ENCODE results near the gene OBSL1. TPM values are rescaled to one million over a fixed set of nuclear protein-coding genes. Genes with fewer than 3 reads are reported as not detected.
A peak's percentile ranks its signal among the peaks of the same experiment; 100 is the strongest.

OBSL1 gene
- 100 to 1,000 TPM; 230 to 740 (median 473) TPM for total RNA-seq
- polyA plus RNA-seq: 100 to 1,000 TPM in 1 of 2 donors, 10 to 100 TPM in 1; 53.2 to 431 TPM
- long read RNA-seq, donor 1, transcript OBSL1-205 (5 exons, 1,571 nt): minor isoform, 22 of 698 reads
- long read RNA-seq, donor 1, transcript OBSL1-202 (9 exons, 3,297 nt): major isoform, 103 of 698 reads
- long read RNA-seq, donor 1, transcript OBSL1-207 (3 exons, 662 nt): minor isoform, 9 of 698 reads
- long read RNA-seq, donor 1, transcript OBSL1-210 (2 exons, 625 nt): minor isoform, 21 of 698 reads
- long read RNA-seq, donor 1, partial matches to known transcripts: 417 of 698 reads
- long read RNA-seq, donor 1, other reads (novel, unspliced or antisense): 122 of 698 reads
- long read RNA-seq, donor 2, full-length matches to known transcripts: 37 of 159 reads
- long read RNA-seq, donor 2, partial matches to known transcripts: 122 of 159 reads
- long read RNA-seq, donor 2, other reads (novel, unspliced or antisense): 0 of 159 reads
- long read RNA-seq, donor 3, full-length matches to known transcripts: 735 of 1,434 reads
- long read RNA-seq, donor 3, partial matches to known transcripts: 464 of 1,434 reads
- long read RNA-seq, donor 3, other reads (novel, unspliced or antisense): 235 of 1,434 reads

GRCh38 chr2:219571311-219572236 is at the start of gene OBSL1:
Gene OBSL1, minus strand, starts transcription at chr2:219571539. Its CDS starts 307 bp downstream, at chr2:219571232.
- Histone ChIP-seq H3K9me3 (no peaks in the 10 kb centered on the region), H3K4me3 (peak within 1 kb of the TSS; percentile 65), H3K27ac (peak within 1 kb of the TSS; percentile 95 to 97), H3K4me1 (ENCODE audit: insufficient read depth) (peaks cover 11% of the 10 kb centered on the region), H3K36me3 (no peaks in the 10 kb centered on the region), H3K27me3 (no peaks in the 10 kb centered on the region)
- peak; percentile 93 to 96 (median 94) for DNase-seq
- peak in 1 of 3 donors; percentile 14 for TF ChIP-seq CTCF (IDR thresholded peaks at IDR 0.05)
- no peak for TF ChIP-seq EP300 (IDR thresholded peaks at IDR 0.05)
- peak; percentile 49 for TF ChIP-seq POLR2A (IDR thresholded peaks at IDR 0.05)
- intact Hi-C loops (cut with DNase I): loop anchor here in 2 of 4 donors (5.0 kb wide), 3 partner anchors 36 to 71 kb away; partner anchors contain the start of gene SLC4A3 (in 1 of the 2)
- WGBS, 3 donors: 1 to 4% (median 3%) methylated on average over 28 to 42 of the region's 42 CpGs

GRCh38 chr2:219620546-219620945 is 49.2 kb upstream of the OBSL1 start:
- WGBS, 3 donors: 85 to 92% (median 91%) methylated on average over 6 of the region's 6 CpGs
- Histone ChIP-seq H3K4me3 (no peak overlapping the region), H3K27ac (no peak overlapping the region), H3K9me3 (no peaks in the 10 kb centered on the region), H3K36me3 (no peaks in the 10 kb centered on the region), H3K4me1 (ENCODE audit: insufficient read depth) (no peaks in the 10 kb centered on the region), H3K27me3 (no peaks in the 10 kb centered on the region)
- intact Hi-C loops (cut with DNase I): no loop called here
- TF ChIP-seq POLR2A (IDR thresholded peaks at IDR 0.05): no peak
- TF ChIP-seq EP300 (IDR thresholded peaks at IDR 0.05): no peak
- no peak for TF ChIP-seq CTCF (IDR thresholded peaks at IDR 0.05)
- DNase-seq: no peak

- no peak for TF ChIP-seq POLR2A (IDR thresholded peaks at IDR 0.05)
- no peak for TF ChIP-seq EP300 (IDR thresholded peaks at IDR 0.05)
- TF ChIP-seq CTCF (IDR thresholded peaks at IDR 0.05): no peak
- H3K27me3 ChIP-seq: no peaks in the 10 kb centered on the region
- no peak overlapping the region for H3K27ac ChIP-seq
- peak in 1 of 5 donors; percentile 12 for DNase-seq
- no peaks in the 10 kb centered on the region for H3K36me3 ChIP-seq
- H3K4me1 ChIP-seq (ENCODE audit: insufficient read depth): no peaks in the 10 kb centered on the region
- no peaks in the 10 kb centered on the region for H3K9me3 ChIP-seq
- no peak overlapping the region for H3K4me3 ChIP-seq
- 70 to 73% (median 72%) methylated on average over 4 of the region's 4 CpGs for WGBS, 3 donors
- intact Hi-C loops (cut with DNase I): no loop called here
These were observed 47.9 kb upstream of the OBSL1 start for GRCh38 chr2:219619235-219619634.

- H3K36me3 ChIP-seq: no peaks in the 10 kb centered on the region
- no peaks in the 10 kb centered on the region for H3K9me3 ChIP-seq
- intact Hi-C loops (cut with DNase I): no loop called here
- DNase-seq: peak in 2 of 5 donors; percentile 10 to 24
- no peaks in the 10 kb centered on the region for H3K4me1 ChIP-seq (ENCODE audit: insufficient read depth)
- H3K4me3 ChIP-seq: no peak overlapping the region
- WGBS, 3 donors: 87 to 95% (median 92%) methylated on average over 3 of the region's 3 CpGs
- TF ChIP-seq POLR2A (IDR thresholded peaks at IDR 0.05): no peak
- TF ChIP-seq CTCF (IDR thresholded peaks at IDR 0.05): no peak
- no peak for TF ChIP-seq EP300 (IDR thresholded peaks at IDR 0.05)
- H3K27ac ChIP-seq: no peak overlapping the region
- no peaks in the 10 kb centered on the region for H3K27me3 ChIP-seq
These were observed 47.4 kb upstream of the OBSL1 start for GRCh38 chr2:219618733-219619122.

Measured in ovary (tissue), 10 donors.